Body of pancreas (tissue), 4 donors: Measurements from ENCODE around the gene ST6GALNAC4. TPM values are rescaled to one million over a fixed set of nuclear protein-coding genes. Genes with fewer than 3 reads are reported as not detected.

ENCODE experiments used
- ATAC-seq: fragments of 150-250 bp; one replicate; pipeline ENCODE4 v1.9.1; 2016
- DNase-seq, 4 donors: peaks; one replicate each; pipeline ENCODE4 v3.0.0-alpha.2; 2019
- H3K27ac ChIP-seq, 4 donors: fragments of 200-600 bp; sonication (generic); 1 replicate in 3 of 4; 2 replicates in 1 of 4; pipeline versions ENCODE4 v1.5.1 to v1.6.1; 2016 to 2019; ENCODE audit warnings: mild to moderate bottlenecking in 1 of 4, mixed read lengths in 1 of 4, moderate library complexity in 1 of 4
- H3K27me3 ChIP-seq, 2 donors: fragments of 200-600 bp; sonication (generic); one replicate each; pipeline ENCODE4 v1.6.0; 2016; ENCODE audit warnings: mild to moderate bottlenecking in 1 of 2
- H3K36me3 ChIP-seq, 2 donors: fragments of 200-600 bp; sonication (generic); replicated peaks in 1 of 2; 2 replicates each; pipeline ENCODE4 v1.5.1; 2016; ENCODE audit warnings: low read depth in 2 of 2; ENCODE audit not compliant: insufficient read depth in 1 of 2
- H3K4me1 ChIP-seq: fragments of 200-600 bp; sonication (generic); one replicate; pipeline ENCODE4 v1.6.0; 2016
- H3K4me3 ChIP-seq, 2 donors: fragments of 200-600 bp; sonication (generic); 1 replicate in 1 of 2; 2 replicates in 1 of 2; pipeline ENCODE4 v1.5.1; 2016 to 2019
- H3K9me3 ChIP-seq, 3 donors: fragments of 200-600 bp; sonication (generic); 1 replicate in 2 of 3; 2 replicates in 1 of 3; pipeline ENCODE4 v1.5.1; 2016
- CTCF ChIP-seq, 7 experiments: fragments of 450-650 bp in 4 of 7; fragments of 200-600 bp in 3 of 7; sonication (generic) in 3 of 7; IDR thresholded peaks; one replicate each; pipeline ENCODE4 v1.5.1; 2016 to 2019; ENCODE audit warnings: antibody characterized with exemption in 7 of 7
- POLR2A ChIP-seq, 3 donors: fragments of 450-650 bp; IDR thresholded peaks; one replicate each; pipeline ENCODE4 v1.6.1; 2016; ENCODE audit warnings: antibody characterized with exemption in 3 of 3, mild to moderate bottlenecking in 2 of 3
- WGBS, 2 donors: methylation state at CpG; one replicate each; pipeline ENCODE4 v1.1.5; 2017; 5-methylcytosine and 5-hydroxymethylcytosine counted together
- intact Hi-C: fragments of 100-400 bp; cut with DNase I; formaldehyde crosslinking; loops from one replicate; pipeline ENCODE4 v1.15.1; 2023
- total RNA-seq, 2 donors: library from RNA; depleted of rRNA; stranded (reverse); fragments of >200 nt; gene quantifications; one replicate each; pipeline ENCODE4 v1.1.0, GENCODE V29; 2016

The ST6GALNAC4 gene
- total RNA-seq, 2 donors from 2014 or later = 36.6 to 63.8 TPM

DNA sequence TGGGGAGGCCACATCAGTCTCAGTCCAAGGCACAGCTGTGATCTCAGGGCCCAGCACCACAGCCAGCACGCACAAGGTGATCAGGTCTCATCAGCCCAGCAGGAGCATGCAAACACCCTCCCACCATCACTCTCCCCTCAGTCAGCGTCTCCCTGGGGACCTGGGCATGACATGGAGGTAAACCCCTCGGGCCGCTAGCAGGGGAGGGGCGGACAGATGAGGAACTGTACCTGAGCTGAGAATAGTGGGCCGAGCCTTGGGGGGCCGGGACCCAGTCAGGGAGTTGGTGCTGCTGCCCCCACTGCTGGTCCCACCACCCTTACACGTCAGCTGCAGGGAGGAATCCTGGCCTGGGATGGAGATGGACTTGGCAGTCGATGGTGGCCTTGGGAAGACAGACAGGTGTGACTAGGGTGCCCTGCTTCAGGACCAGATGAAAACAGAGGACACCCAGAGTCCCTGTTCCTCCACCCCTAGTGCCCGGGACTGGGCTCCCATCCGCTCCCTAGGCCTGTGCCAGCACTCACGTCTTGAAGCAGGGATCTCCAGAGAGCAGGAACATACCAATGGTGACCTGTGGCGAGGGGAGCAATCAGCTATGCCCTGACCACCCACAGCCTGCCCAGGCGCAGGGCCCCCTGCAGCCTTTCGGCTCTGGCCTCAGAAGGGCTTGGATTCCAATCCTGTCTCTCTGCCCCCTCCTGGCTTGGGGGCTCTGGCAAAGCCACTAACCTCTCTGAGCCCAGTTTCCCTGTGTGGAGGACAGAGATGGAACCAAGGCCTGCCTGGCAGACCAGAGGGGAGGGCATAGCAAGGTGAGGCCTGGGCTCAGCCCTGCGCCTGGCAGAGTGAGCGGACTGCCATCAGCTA, 31.2 kb upstream of the ST6GALNAC4 start:
- no peak for ATAC-seq
- intact Hi-C loops = loop anchor here (10.0 kb wide), 1 partner anchor 177 kb away; the partner anchor contains the start of gene PTGES2

DNA sequence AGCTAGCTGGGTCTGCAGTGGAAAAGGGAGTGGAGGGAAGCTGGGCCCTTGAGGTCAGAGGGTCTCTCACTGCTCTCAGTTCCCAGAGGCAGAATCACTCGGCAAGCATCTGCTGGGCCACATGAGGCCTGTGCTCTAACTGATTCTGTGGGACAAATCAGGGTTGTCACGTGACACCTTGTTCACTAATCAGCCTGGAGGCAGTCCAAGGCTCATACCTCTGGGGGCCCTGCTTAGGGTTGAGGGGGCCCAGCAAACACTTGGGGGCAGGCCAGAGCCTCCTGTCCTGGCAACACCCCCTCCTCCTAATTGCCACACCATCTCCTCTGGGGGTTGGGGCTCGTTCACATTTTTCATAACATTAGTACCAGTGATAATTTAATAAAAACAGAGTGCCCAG, 29.9 kb upstream of the ST6GALNAC4 start:
- Histone ChIP-seq H3K36me3 (peaks cover 0 to 7% of the 10 kb centered on the region in 2 donors), H3K27me3 (no peaks in the 10 kb centered on the region), H3K27ac (peak overlapping the region in 1 of 4 donors; percentile 18), H3K4me3 (no peak overlapping the region), H3K9me3 (no peaks in the 10 kb centered on the region), H3K4me1 (peaks cover 28% of the 10 kb centered on the region)
- ATAC-seq (no peak), DNase-seq (no peak)
- intact Hi-C loops = loop anchor here (10.0 kb wide), 1 partner anchor 178 kb away; the partner anchor contains the start of gene PTGES2
- TF ChIP-seq POLR2A (IDR thresholded peaks at IDR 0.05) = no peak
- no peak for TF ChIP-seq CTCF (IDR thresholded peaks at IDR 0.05)
- 55 to 80% methylated on average over 2 to 3 of the region's 3 CpGs for WGBS, 2 donors

More for the DNA sequence above, 31.2 kb upstream of the ST6GALNAC4 start:
- Histone ChIP-seq H3K9me3 (no peaks in the 10 kb centered on the region), H3K27ac (peak overlapping the region in 3 of 4 donors; percentile 11 to 30 (median 28)), H3K4me1 (peaks cover 36% of the 10 kb centered on the region), H3K27me3 (no peaks in the 10 kb centered on the region), H3K4me3 (no peak overlapping the region), H3K36me3 (peaks cover 0 to 7% of the 10 kb centered on the region in 2 donors)
- WGBS, 2 donors = 75 to 83% methylated on average over 10 to 17 of the region's 17 CpGs
- TF ChIP-seq CTCF (IDR thresholded peaks at IDR 0.05) = no peak
- no peak for TF ChIP-seq POLR2A (IDR thresholded peaks at IDR 0.05)
- DNase-seq = no peak

GRCh38 chr9:127945942-127946341, 29.1 kb upstream of the ST6GALNAC4 start:
- peak overlapping the region in 1 of 4 donors; percentile 18 for H3K27ac ChIP-seq
- TF ChIP-seq CTCF (IDR thresholded peaks at IDR 0.05) (no peak), POLR2A (IDR thresholded peaks at IDR 0.05) (no peak)
- intact Hi-C loops = loop anchor here (10.0 kb wide), 1 partner anchor 179 kb away; the partner anchor contains the start of gene PTGES2
- H3K27me3 ChIP-seq = no peaks in the 10 kb centered on the region
- H3K4me1 ChIP-seq = peaks cover 23% of the 10 kb centered on the region
- H3K36me3 ChIP-seq = peaks cover 0 to 7% of the 10 kb centered on the region in 2 donors
- no peak overlapping the region for H3K4me3 ChIP-seq
- no peaks in the 10 kb centered on the region for H3K9me3 ChIP-seq
- DNase-seq = no peak
- no peak for ATAC-seq
- WGBS, 2 donors = 91 to 94% methylated on average over 5 to 9 of the region's 9 CpGs

DNA sequence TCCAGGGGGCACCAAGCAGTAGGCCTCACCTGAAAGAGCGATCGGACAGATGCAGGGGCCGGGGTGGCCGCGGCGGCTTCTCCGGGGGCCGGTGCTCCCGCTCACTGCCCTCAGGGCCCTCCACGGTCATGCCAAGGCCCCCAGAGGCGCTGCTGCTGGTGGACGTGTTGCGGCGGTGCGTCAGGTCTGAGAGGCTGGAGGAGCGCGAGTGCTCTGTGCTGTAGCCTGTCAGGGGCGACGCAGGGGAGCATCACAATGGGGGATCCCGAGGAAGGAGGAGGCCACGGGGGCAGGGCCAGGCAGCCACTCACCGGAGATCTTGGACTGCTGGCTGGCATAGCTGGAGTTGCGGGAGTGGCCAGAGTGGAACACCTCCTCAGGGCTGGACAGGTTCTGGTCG, 28.5 kb upstream of the ST6GALNAC4 start:
- no peak for TF ChIP-seq POLR2A (IDR thresholded peaks at IDR 0.05)
- TF ChIP-seq CTCF (IDR thresholded peaks at IDR 0.05) = no peak
- 88 to 95% methylated on average over 12 to 20 of the region's 24 CpGs for WGBS, 2 donors
- DNase-seq (no peak), ATAC-seq (no peak)
- peaks cover 0 to 7% of the 10 kb centered on the region in 2 donors for H3K36me3 ChIP-seq
- H3K9me3 ChIP-seq = no peaks in the 10 kb centered on the region
- H3K4me3 ChIP-seq = no peak overlapping the region
- H3K27me3 ChIP-seq = no peaks in the 10 kb centered on the region
- peaks cover 17% of the 10 kb centered on the region for H3K4me1 ChIP-seq
- no peak overlapping the region for H3K27ac ChIP-seq
- intact Hi-C loops = loop anchor here (10.0 kb wide), 1 partner anchor 179 kb away; the partner anchor contains the start of gene PTGES2
